ENCODE results near the gene PFKFB3. TPM values are rescaled to one million over a fixed set of nuclear protein-coding genes. Genes with fewer than 3 reads are reported as not detected.

Gene PFKFB3
- total RNA-seq, 2 donors from 2014 or later = 23.4 to 70.7 TPM

- no peaks in the 10 kb centered on the region for H3K27me3 ChIP-seq
- no peak for TF ChIP-seq CTCF (IDR thresholded peaks at IDR 0.05)
- H3K4me3 ChIP-seq = no peak overlapping the region
- intact Hi-C loops (cut with DNase I) = no loop called here
- H3K36me3 ChIP-seq = no peaks in the 10 kb centered on the region
- H3K4me1 ChIP-seq = no peaks in the 10 kb centered on the region
- no peak overlapping the region for H3K27ac ChIP-seq
- no peak for DNase-seq
- H3K9ac ChIP-seq (ENCODE audit: low read depth in 2 of 2, low read length in 2 of 2) = peak overlapping the region in 1 of 2 donors; percentile 7
- no peaks in the 10 kb centered on the region for H3K9me3 ChIP-seq
Observed at GRCh38 chr10:6300106-6300783, 97.5 kb downstream of the PFKFB3 start.

- Histone ChIP-seq H3K9me3 (no peaks in the 10 kb centered on the region), H3K27ac (no peak overlapping the region), H3K4me1 (no peaks in the 10 kb centered on the region), H3K36me3 (no peaks in the 10 kb centered on the region), H3K4me3 (no peak overlapping the region), H3K9ac (ENCODE audit: low read depth in 2 of 2, low read length in 2 of 2) (peak overlapping the region in 1 of 2 donors; percentile 7), H3K27me3 (no peaks in the 10 kb centered on the region)
- no peak for DNase-seq
- TF ChIP-seq CTCF (IDR thresholded peaks at IDR 0.05) = no peak
- intact Hi-C loops (cut with DNase I) = no loop called here
Observed at GRCh38 chr10:6300784-6301460, 98.2 kb downstream of the PFKFB3 start.

- Histone ChIP-seq H3K27me3 (no peaks in the 10 kb centered on the region), H3K9ac (ENCODE audit: low read depth in 2 of 2, low read length in 2 of 2) (no peak overlapping the region), H3K4me3 (no peak overlapping the region), H3K36me3 (no peaks in the 10 kb centered on the region), H3K4me1 (no peaks in the 10 kb centered on the region), H3K9me3 (no peaks in the 10 kb centered on the region), H3K27ac (no peak overlapping the region)
- TF ChIP-seq CTCF (IDR thresholded peaks at IDR 0.05) = no peak
- intact Hi-C loops (cut with DNase I) = no loop called here
- no peak for DNase-seq
Observed at GRCh38 chr10:6301488-6302075, 98.8 kb downstream of the PFKFB3 start.

Other genes with a start within 250 kb of the PFKFB3 start
- 10 to 100 TPM; 11.5 to 16.0 TPM for gene IL15RA, start 225.4 kb upstream of the PFKFB3 start, total RNA-seq
- 1 to 10 TPM; 1.7 to 2.4 TPM for gene IL2RA, start 140.6 kb upstream of the PFKFB3 start, total RNA-seq
- gene RBM17, start 113.9 kb upstream of the PFKFB3 start, total RNA-seq = 100 to 1,000 TPM in 1 of 2 donors, 10 to 100 TPM in 1; 80.3 to 110 TPM